Mammary microvascular endothelial cell (primary cell): ENCODE results near the gene PCSK9. TPM values are rescaled to one million over a fixed set of nuclear protein-coding genes. Genes with fewer than 3 reads are reported as not detected.

ENCODE experiments used
- total RNA-seq: library from RNA; depleted of rRNA; stranded (reverse); fragments of >200 nt; gene quantifications from 2 replicates; pipeline ENCODE4 v1.2.3, GENCODE V29; 2015

The PCSK9 gene
- 0.10 and 0.33 TPM in 2 replicates for total RNA-seq

GRCh38 chr1:55039342-55040082, at the start of gene PCSK9:
Gene PCSK9 (plus strand): TSS chr1:55039548. CDS start chr1:55039838, 290 bp downstream.

GRCh38 chr1:54998677-54999076, 40.7 kb upstream of the PCSK9 start, which contains the start of gene BSND:
Gene BSND (plus strand): TSS chr1:54998933. CDS start chr1:54999187, 254 bp downstream.

Other genes with a start within 250 kb of the PCSK9 start
- not detected in 2 replicates for gene TTC22, start 238.2 kb upstream of the PCSK9 start, total RNA-seq
- 135 and 145 TPM in 2 replicates for gene DHCR24, start 152.4 kb upstream of the PCSK9 start, total RNA-seq
- 0.10 TPM in 1 of 2 replicates, not detected in the other for gene TMEM61, start 58.9 kb upstream of the PCSK9 start, total RNA-seq
- gene BSND, start 40.6 kb upstream of the PCSK9 start, total RNA-seq, result not detected in 2 replicates
- 17.7 and 18.9 TPM in 2 replicates for gene USP24, start 175.8 kb downstream of the PCSK9 start, total RNA-seq